Activated T-helper 1 cell treated with anti-CD3 and anti-CD28 coated beads, Interleukin-12 subunit alpha, Interleukin-12 subunit beta, Interleukin-2, Interleukin-4 antibody, amounts not matched to agents 30 ng/mL and 10 ng/mL and 1 ng/mL, durations not matched to agents 14 hours and 24 hours and 36 hours (primary cell): ENCODE measurements around the gene MYT1. TPM values are rescaled to one million over a fixed set of nuclear protein-coding genes. Genes with fewer than 3 reads are reported as not detected.

Source experiments
- DNase-seq: peaks from one replicate; pipeline ENCODE4 v3.0.0; 2021; ENCODE audit warnings: low spot score
- H3K27ac Mint-ChIP-seq: one replicate; pipeline ENCODE4 v1.8.0; 2021; ENCODE audit warnings: mild to moderate bottlenecking, mixed read lengths
- H3K27me3 Mint-ChIP-seq: one replicate; pipeline ENCODE4 v1.8.0; 2022; ENCODE audit warnings: mild to moderate bottlenecking, moderate library complexity, mixed read lengths; ENCODE audit not compliant: insufficient read depth
- H3K36me3 Mint-ChIP-seq: one replicate; pipeline ENCODE4 v1.8.0; 2021; ENCODE audit warnings: low read depth, mixed read lengths
- H3K4me1 Mint-ChIP-seq: one replicate; pipeline ENCODE4 v1.8.0; 2021; ENCODE audit warnings: low read depth, mixed read lengths
- H3K4me3 Mint-ChIP-seq: one replicate; pipeline ENCODE4 v1.8.0; 2021; ENCODE audit warnings: mild to moderate bottlenecking, moderate library complexity, mixed read lengths
- H3K9me3 Mint-ChIP-seq: one replicate; pipeline ENCODE4 v1.8.0; 2021; ENCODE audit warnings: mixed read lengths
- intact Hi-C: fragments of 100-400 bp; cut with micrococcal nuclease; formaldehyde crosslinking; loops from one replicate; pipeline ENCODE4 v1.15.1; 2024
- total RNA-seq: library from RNA; stranded (reverse); gene quantifications from 2 replicates; pipeline ENCODE4 v1.2.3, GENCODE V29; 2022

MYT1 gene
- total RNA-seq, 1 donor from 2014 or later = not detected

- Mint-ChIP-seq H3K36me3 (no peaks in the 10 kb centered on the region), H3K4me3 (no peak overlapping the region), H3K4me1 (no peaks in the 10 kb centered on the region), H3K27me3 (peaks cover 23% of the 10 kb centered on the region), H3K27ac (no peak overlapping the region), H3K9me3 (no peaks in the 10 kb centered on the region)
- intact Hi-C loops = no loop called here
- no peak for DNase-seq
Measured at GRCh38 chr20:64160526-64161355, 3.5 kb upstream of the MYT1 start.

DNA sequence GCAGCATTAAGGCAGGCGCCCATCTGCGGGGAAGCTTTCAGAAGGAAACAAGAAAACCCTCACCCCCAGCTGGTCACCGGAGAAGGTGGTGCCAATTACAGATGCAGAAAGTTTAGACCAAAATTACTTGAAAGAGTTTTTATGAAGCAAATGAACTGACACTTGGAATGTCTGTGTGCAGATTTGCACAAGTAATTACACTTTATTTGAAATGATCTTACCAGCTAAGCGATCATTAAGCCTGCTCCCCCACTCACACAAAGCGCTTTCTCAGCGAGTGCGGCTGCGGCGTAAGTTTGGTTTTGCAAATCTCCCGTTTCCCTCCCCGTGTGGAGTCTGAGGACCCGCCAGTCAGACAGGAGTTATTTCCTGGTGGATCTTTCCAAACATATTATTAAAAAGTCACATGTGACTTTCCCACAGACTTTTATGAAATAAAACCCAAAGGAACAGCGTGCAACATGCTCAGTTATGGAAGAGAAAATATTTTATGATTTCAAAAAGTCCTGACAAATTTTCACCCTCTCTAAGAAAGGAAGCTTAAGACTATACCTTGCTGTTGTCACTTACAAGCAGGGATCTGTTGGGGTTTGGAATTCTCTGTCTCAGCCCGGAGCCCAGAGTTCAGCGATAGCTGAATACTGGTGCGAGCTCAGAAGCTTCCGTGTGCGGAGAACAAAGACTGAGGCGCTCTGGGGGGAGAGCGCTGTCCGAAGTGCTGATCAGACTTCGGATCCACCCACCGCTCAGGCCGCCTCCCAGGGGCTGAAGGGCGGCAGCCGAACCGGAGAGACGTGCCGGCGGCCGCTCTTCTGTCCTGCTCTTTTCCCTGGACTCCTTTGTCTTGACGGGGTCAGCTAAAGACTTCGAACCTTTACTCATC lies 2.7 kb upstream of the MYT1 start:
- Mint-ChIP-seq H3K4me1 (no peaks in the 10 kb centered on the region), H3K27me3 (peaks cover 23% of the 10 kb centered on the region), H3K36me3 (no peaks in the 10 kb centered on the region), H3K27ac (no peak overlapping the region), H3K4me3 (no peak overlapping the region), H3K9me3 (no peaks in the 10 kb centered on the region)
- intact Hi-C loops = no loop called here
- peak; percentile 10 for DNase-seq

DNA sequence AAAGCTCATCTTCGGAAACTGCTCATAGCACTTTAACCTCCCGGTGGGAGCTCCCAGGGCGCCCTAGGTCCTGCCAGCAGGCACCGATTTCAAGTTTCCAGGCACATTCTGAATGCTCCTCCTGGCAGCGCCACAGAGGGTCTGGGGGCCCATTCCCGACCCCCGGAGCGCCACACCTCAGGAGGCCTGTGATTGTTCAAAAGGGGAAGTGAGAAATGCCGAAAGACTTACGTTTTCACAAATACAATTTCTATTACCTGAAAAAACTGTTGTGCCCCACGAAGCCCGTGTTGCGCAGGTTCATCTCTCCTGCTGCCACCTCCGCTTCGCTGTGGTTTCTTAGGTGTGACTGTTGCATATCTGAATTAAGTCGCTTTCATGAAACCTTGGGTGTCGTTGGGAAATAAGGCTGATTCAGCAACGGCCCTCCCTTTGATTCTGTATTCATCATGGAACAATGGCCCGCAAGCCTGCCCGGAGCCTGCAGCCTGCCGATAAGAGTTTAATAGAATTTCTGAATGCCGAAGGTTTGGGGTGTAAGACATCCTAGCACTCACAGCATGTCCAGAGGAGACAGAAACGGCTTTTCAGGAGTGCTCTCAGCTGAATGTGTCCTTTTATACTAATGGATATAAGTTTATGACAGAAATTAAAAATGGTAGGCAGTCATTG lies 1.9 kb upstream of the MYT1 start:
- no peak for DNase-seq
- Mint-ChIP-seq H3K4me1 (no peaks in the 10 kb centered on the region), H3K36me3 (no peaks in the 10 kb centered on the region), H3K9me3 (no peaks in the 10 kb centered on the region), H3K27ac (no peak overlapping the region), H3K27me3 (peaks cover 23% of the 10 kb centered on the region), H3K4me3 (no peak overlapping the region)
- intact Hi-C loops = no loop called here

DNA sequence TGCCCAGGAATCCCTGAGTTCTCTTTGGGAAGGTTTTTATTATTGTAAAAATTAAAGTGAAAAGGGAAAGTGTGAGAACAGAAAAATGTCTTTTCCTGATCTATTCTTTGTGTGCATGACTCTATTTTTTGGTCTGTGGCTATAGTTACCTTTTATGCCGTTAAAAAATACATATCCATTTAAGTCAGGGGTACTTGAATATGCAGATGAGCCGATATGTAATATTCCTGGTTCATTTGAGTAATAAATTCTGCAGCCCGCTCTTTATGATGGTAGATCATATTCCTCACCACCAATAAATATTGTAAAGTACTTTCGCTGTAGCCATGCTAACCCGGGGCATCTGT lies 503 bp upstream of the MYT1 start:
- H3K27ac Mint-ChIP-seq = no peak overlapping the region
- peaks cover 26% of the 10 kb centered on the region for H3K27me3 Mint-ChIP-seq
- no peak overlapping the region for H3K4me3 Mint-ChIP-seq
- intact Hi-C loops = no loop called here
- H3K9me3 Mint-ChIP-seq = no peaks in the 10 kb centered on the region
- no peak for DNase-seq
- no peaks in the 10 kb centered on the region for H3K4me1 Mint-ChIP-seq
- no peaks in the 10 kb centered on the region for H3K36me3 Mint-ChIP-seq

- Mint-ChIP-seq H3K27ac (no peak overlapping the region), H3K4me1 (no peaks in the 10 kb centered on the region)
Measured at GRCh38 chr20:64165866-64166600, 1.8 kb downstream of the MYT1 start.

DNA sequence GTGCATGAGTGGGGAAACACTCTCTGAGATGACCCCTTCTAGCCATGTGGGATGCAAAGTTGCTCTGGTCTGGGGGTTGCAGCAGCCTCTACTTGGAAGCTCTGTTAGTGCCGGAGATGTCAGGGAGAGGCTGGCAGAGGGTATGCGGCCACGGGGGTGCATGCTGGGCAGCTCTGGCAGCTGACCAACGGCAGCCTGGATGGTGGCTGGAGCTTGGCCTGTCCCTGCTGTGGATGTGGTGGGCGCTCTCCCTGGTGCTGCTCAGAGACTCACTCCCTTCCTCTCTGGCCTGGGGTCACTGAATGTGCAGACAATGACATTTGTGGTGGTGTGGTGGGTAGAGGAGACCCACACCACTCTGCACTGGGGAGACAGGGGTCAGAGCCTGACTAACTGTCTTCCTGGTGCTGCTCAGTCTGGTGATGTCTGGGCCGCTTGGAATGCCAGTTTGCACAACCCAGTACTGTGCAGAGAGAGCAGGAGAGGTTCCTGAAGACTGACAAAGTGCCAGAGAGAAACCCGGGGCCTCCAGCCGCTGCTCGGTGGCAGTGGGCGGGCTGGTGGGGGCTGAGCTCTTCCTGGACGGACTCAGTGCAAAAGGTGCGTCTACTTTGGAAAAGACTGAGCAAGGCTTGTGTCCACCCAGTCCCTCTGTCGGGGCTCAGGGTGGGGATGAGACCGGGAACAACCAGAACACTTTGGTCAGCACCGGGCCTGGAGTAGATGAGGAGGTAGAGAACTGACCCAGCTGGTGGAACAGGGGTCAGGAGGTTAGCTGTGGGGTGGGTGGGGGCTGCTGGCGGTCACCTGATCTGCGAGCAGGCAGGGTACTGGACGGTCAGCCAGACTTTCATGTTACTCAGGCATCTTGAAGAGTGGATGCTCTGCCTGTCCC lies 2.7 kb downstream of the MYT1 start:
- no peak for DNase-seq
- Mint-ChIP-seq H3K4me1 (no peaks in the 10 kb centered on the region), H3K27me3 (peaks cover 13% of the 10 kb centered on the region), H3K4me3 (no peak overlapping the region), H3K27ac (no peak overlapping the region), H3K9me3 (no peaks in the 10 kb centered on the region), H3K36me3 (no peaks in the 10 kb centered on the region)
- intact Hi-C loops = no loop called here

More at GRCh38 chr20:64165866-64166600, 1.8 kb downstream of the MYT1 start:
- no peak for DNase-seq
- Mint-ChIP-seq H3K27me3 (peaks cover 22% of the 10 kb centered on the region), H3K9me3 (no peaks in the 10 kb centered on the region), H3K36me3 (no peaks in the 10 kb centered on the region), H3K4me3 (no peak overlapping the region)
- intact Hi-C loops = no loop called here

DNA sequence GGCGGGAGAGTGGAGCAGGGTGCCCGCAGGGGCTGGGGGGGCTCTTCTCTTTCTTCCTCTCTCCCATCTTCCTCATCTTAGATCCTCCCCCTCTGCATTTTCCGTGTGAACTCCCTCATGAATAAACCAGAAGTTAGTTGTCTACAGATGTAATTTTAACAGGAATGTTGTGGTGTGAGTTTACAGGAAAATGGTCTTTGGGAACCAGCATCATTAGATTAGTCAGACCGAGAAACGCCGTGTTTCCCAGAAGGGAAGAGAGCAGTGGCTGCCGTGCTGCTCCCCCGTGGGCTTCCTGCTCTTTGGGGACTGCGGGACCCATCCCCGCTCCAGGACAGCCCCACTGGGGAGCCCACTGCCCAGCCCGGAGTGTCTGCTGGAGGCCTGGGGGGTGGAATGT lies 3.4 kb downstream of the MYT1 start:
- H3K4me1 Mint-ChIP-seq = no peaks in the 10 kb centered on the region
- no peak overlapping the region for H3K27ac Mint-ChIP-seq
- no peak for DNase-seq
- no peaks in the 10 kb centered on the region for H3K36me3 Mint-ChIP-seq
- H3K27me3 Mint-ChIP-seq = peaks cover 10% of the 10 kb centered on the region
- intact Hi-C loops = no loop called here
- no peaks in the 10 kb centered on the region for H3K9me3 Mint-ChIP-seq
- no peak overlapping the region for H3K4me3 Mint-ChIP-seq

- H3K27me3 Mint-ChIP-seq = peaks cover 7% of the 10 kb centered on the region
Measured at GRCh38 chr20:64168381-64169090, 4.3 kb downstream of the MYT1 start.

GRCh38 chr20:64169091-64169560 lies 4.9 kb downstream of the MYT1 start:
- Mint-ChIP-seq H3K4me3 (no peak overlapping the region), H3K27ac (no peak overlapping the region), H3K36me3 (no peaks in the 10 kb centered on the region), H3K27me3 (peaks cover 7% of the 10 kb centered on the region), H3K4me1 (no peaks in the 10 kb centered on the region), H3K9me3 (no peaks in the 10 kb centered on the region)
- intact Hi-C loops = no loop called here
- no peak for DNase-seq

More at GRCh38 chr20:64168381-64169090, 4.3 kb downstream of the MYT1 start:
- H3K36me3 Mint-ChIP-seq = no peaks in the 10 kb centered on the region
- DNase-seq = no peak
- H3K4me3 Mint-ChIP-seq = no peak overlapping the region
- H3K9me3 Mint-ChIP-seq = no peaks in the 10 kb centered on the region
- intact Hi-C loops = no loop called here
- no peaks in the 10 kb centered on the region for H3K4me1 Mint-ChIP-seq
- H3K27ac Mint-ChIP-seq = no peak overlapping the region

DNA sequence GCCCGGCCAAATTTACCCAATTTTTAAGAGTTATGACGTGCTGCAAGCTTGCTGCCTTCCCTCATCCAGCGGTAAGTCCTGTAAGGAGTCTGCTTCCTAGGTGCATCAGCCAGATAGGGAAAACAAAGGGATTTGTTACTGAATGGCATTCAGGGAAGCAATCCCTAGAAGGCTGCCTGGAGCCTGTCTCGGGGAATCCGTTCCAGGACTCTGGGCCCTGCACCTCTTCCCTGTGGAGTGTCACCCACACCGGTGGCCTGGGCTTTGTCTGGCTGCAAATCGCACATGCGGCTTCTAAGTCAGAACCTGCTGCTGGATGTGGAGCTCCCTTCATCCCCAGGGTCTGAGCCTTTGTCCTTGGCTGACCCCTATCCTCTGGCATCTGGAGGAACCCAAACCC lies 7.0 kb downstream of the MYT1 start:
- no peaks in the 10 kb centered on the region for H3K36me3 Mint-ChIP-seq
- no peaks in the 10 kb centered on the region for H3K9me3 Mint-ChIP-seq
- H3K4me3 Mint-ChIP-seq = no peak overlapping the region
- DNase-seq = no peak
- H3K27me3 Mint-ChIP-seq = peaks cover 7% of the 10 kb centered on the region
- no peak overlapping the region for H3K27ac Mint-ChIP-seq
- intact Hi-C loops = no loop called here
- no peaks in the 10 kb centered on the region for H3K4me1 Mint-ChIP-seq

DNA sequence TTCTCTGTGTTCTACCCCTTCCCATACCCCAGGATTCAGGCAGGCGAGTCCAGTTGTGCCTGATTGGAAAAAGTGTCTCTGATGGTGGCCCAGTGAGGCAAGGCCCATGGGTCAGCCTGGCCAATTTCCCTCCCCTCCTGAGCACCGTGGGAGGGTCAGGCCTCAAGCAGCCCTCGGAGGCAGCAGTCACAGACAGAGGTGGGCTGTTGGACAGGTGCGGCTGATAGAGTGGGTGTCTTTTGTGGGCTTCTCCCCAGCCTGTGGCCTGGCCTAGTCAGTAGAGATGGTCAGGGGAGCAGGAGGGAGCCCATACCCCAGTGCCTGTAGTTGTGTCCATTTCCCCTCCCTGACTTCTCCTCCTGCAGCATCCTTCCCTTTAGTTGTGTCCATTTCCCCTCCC lies 8.9 kb downstream of the MYT1 start:
- Mint-ChIP-seq H3K9me3 (no peaks in the 10 kb centered on the region), H3K36me3 (no peaks in the 10 kb centered on the region), H3K27ac (no peak overlapping the region), H3K4me3 (no peak overlapping the region), H3K27me3 (peaks cover 8% of the 10 kb centered on the region), H3K4me1 (no peaks in the 10 kb centered on the region)
- intact Hi-C loops = no loop called here
- no peak for DNase-seq
